HG03039 (cell line): ENCODE measurements around the gene RNF125.
"Not testable (repeated sequence)": the region's sequence is repeated elsewhere in the genome, so short reads cannot be mapped to it uniquely, and the experiment has no call there.

Experiments used
- ATAC-seq: cut with Tn5 transposase; IDR thresholded peaks from one replicate; pipeline ENCODE4 v1.9.1; 2021; ENCODE audit warnings: mild to moderate bottlenecking, moderate library complexity; ENCODE audit not compliant: unreplicated experiment

The RNF125 gene

GRCh38 chr18:32018331-32019250 lies at the start of gene RNF125:
RNF125 (plus strand) TSS chr18:32018825; CDS start chr18:32018864, 39 bp downstream.
- ATAC-seq = peak; percentile 93

GRCh38 chr18:31970617-31971016 lies 48.0 kb upstream of the RNF125 start:
- ATAC-seq = no peak

GRCh38 chr18:31973929-31974546 lies 44.6 kb upstream of the RNF125 start:
- no peak for ATAC-seq

- no peak for ATAC-seq
These were observed 42.4 kb upstream of the RNF125 start for GRCh38 chr18:31976242-31976641.

GRCh38 chr18:31977270-31977872 lies 41.3 kb upstream of the RNF125 start:
- ATAC-seq = no peak

- no peak for ATAC-seq
These were observed 40.0 kb upstream of the RNF125 start for GRCh38 chr18:31978616-31979015.

GRCh38 chr18:31979714-31980113 lies 38.9 kb upstream of the RNF125 start:
- no peak for ATAC-seq

- ATAC-seq = no peak
These were observed 37.8 kb upstream of the RNF125 start for GRCh38 chr18:31980863-31981262.

GRCh38 chr18:31983020-31983419 lies 35.6 kb upstream of the RNF125 start:
- ATAC-seq = no peak

GRCh38 chr18:31983976-31984375 lies 34.6 kb upstream of the RNF125 start:
- ATAC-seq = no peak

- peak; percentile 96 for ATAC-seq
These were observed 27.8 kb upstream of the RNF125 start for GRCh38 chr18:31990823-31991222.

- no peak for ATAC-seq
These were observed 22.6 kb upstream of the RNF125 start for GRCh38 chr18:31996007-31996406.

GRCh38 chr18:31998880-31999412 lies 19.7 kb upstream of the RNF125 start:
- no peak for ATAC-seq

GRCh38 chr18:32001141-32001540 lies 17.5 kb upstream of the RNF125 start:
- not testable (repeated sequence) for ATAC-seq

GRCh38 chr18:32003822-32004221 lies 14.8 kb upstream of the RNF125 start:
- ATAC-seq = not testable (repeated sequence)

GRCh38 chr18:32010124-32010721 lies 8.4 kb upstream of the RNF125 start:
- no peak for ATAC-seq

- no peak for ATAC-seq
These were observed 7.4 kb upstream of the RNF125 start for GRCh38 chr18:32011193-32011592.

- ATAC-seq = no peak
These were observed 775 bp downstream of the RNF125 start for GRCh38 chr18:32019251-32019948.

- not testable (repeated sequence) for ATAC-seq
These were observed 1.5 kb downstream of the RNF125 start for GRCh38 chr18:32019949-32020625.
